Hematopoietic multipotent progenitor cell treated with erythropoietin and hydrocortisone succinate and interleukin-3 and kit ligand, for 8 days (in vitro differentiated cells): ENCODE measurements around the gene EXOC6B.
A peak's percentile ranks its signal among the peaks of the same experiment; 100 is the strongest.

Experiments used
- DNase-seq: peaks from one replicate; pipeline ENCODE4 v3.0.0-alpha.2; 2015

Gene EXOC6B

DNA sequence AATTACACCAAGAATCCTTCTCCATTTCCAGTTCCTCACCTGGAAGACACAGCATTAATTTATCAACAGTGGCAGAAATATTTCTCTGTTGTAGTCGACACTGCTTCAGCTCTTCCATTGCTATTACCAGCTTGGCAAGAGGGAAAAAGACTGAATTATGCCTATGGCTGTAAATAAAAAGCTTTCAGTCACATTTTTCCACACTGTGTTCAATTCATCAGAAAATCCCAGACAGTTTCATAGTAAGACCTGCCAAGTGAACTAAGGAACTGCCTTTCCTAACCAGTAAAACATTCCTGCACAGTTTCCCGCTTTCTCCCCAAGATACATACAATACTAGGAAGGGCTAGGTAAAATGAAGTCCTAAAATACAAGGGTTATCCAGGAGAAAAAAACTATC lies 94.7 kb downstream of the EXOC6B start:
- DNase-seq = no peak

GRCh38 chr2:72727356-72727755 lies 98.5 kb downstream of the EXOC6B start:
- no peak for DNase-seq

DNA sequence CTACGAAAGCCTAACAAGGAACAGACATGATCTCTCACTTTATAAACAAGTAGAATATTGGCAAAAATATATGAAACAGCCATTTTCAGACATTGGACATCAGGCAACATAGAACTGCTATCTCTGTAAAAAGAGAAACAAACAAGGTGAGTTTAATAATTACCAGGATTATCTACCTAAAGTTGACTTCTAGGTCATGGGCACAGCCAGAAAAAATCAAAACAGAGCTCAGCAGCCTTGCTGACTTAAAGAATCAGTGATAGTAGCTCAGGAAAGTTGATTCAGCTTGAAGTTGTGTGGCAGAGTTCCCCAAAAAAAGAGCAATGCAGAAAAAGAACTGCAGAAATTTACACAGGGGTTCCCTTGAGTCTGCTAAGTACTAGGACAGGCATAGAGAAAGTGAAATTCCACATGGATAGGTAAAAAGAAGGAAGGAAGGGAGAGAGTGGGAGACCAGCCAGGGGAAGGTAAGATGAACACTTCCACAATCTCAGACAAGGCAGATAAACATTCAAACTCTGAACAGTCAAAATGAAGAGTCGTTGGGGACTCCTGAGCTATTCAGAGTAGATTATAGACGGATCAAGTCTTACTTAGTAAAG lies 102.0 kb downstream of the EXOC6B start:
- no peak for DNase-seq

DNA sequence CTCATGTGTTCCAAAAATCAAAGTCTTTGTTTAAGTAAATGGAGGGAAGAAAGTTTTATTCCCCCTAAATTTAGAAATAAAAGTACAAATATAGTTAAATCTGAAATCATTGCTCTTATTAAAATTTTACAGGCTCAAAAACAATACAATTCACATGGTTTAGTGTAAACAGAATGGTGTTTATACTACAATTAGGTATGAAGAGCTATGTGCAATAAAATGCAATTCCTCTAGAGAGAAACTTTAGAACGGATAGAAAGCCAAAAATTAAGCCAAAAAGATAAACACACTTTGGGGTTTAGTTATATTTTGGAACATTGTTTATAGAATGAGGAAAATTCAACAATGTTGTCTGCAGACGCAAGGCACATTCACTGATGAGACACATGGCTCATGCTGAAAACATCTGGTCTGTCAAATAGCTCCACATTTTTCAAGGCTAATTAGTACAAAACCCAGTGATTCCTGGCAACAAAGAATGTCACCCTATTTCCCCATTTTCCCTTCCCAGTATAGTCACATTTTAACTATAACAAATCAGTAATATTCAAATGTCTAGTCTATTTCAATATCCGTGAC lies 103.3 kb downstream of the EXOC6B start:
- DNase-seq = no peak

DNA sequence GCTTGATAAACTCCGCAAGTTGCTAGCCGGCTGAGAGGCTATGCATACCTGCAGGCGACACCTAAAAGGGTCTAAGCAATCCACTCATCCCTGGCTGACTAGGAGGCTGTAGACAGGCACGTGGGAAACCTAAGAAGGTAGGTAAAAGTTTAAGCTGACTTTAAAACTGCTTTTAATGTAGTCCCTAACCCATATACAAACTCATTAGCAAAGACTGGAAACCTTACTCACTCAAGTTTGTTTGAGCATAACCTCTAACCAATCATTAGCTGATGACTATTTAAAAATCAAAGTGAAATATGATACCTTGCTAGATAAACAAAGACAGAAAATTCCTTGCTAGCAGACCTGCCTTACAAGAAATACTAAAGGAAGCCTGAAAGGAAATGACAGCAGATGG lies 106.4 kb downstream of the EXOC6B start:
- no peak for DNase-seq

- no peak for DNase-seq
These were observed 107.0 kb downstream of the EXOC6B start for GRCh38 chr2:72718876-72719275.

GRCh38 chr2:72716601-72717000 lies 109.2 kb downstream of the EXOC6B start:
- DNase-seq = no peak

DNA sequence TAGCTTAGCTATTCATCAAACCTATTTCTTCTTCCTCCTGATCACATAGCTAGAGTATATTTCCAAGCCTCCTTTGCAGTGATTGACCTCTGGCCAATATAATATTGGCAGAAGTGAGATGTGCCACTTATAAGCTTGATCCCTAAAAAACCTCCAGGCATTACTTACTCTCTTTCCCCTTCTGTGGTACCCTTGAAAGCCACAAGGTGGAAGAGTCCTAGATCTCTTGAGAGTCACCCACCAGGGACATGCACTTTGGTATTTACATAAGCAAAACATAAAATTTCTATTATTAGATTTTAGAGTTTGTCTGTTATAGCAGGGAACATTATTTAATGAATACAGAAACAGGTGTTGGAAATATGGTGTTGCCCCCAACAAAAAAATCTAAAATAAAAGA lies 112.0 kb downstream of the EXOC6B start:
- DNase-seq = no peak

DNA sequence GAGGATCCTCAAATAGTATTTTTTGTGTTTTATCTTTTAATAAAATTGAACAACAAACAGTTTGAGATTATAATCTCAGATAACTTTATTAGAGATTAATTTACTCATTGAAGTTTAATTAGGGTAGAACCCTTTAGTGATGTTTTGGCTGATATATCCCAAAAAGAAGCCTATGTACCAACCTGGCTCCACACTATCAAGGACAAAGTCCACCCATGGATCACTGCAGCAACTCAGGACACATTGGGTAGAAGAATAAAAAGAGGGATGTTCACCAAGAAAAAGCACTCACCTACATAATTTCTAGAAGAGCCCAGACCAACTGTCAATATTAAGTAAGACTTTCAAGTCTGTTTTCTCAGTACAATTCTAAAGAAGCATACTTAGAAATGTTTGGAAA lies 112.9 kb downstream of the EXOC6B start:
- DNase-seq = no peak

GRCh38 chr2:72712304-72712703 lies 113.5 kb downstream of the EXOC6B start:
- no peak for DNase-seq

DNA sequence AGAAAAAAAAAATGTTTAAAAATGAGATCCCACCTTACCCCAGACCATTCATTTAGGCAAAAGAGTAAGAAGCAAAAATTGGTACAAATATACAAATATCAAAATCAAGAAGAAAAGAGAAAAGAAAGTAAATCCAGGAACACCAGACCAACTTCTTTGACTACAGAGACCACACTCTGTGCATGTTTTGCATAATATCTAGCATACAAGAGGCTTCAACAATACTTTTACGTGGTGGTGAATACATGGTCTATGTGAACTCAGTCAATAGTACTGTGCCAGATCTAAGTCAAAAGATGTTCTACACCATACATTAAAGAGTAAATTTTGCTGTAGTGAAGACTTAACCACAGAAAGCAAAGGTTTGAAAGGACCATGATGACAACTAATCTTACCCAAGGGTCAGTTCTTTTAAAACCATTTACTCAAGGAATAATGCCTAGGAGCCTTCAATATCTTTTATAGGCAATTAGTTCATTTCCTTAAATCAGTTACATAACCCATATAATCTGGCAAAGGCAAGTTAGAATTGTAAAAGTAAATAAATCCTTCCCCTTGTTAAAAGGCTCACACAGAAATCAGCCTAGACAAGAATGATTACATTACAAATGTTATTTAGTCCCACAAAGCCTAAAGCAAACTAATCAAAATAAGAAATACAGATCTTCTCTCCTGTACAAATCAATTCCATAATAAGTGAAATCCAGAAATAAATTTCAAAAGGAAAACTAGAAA lies 115.2 kb downstream of the EXOC6B start:
- DNase-seq = no peak

DNA sequence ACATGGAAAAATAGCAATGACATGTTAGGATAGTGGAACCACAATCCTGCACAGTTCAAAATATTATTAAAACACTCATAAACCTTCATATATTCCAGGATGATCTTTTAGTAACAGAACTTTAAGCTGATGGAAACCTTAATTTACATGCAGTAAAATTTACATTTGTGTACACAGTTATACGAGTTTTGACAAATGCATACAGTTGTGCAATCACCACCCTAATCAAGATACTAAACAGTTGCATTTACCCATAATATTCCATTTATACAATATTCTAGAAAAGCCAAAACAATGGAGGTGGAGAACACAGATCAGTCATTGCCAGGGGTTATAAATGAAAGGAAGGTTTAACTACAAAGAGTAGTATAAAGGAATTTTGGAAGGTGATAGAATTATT lies 117.6 kb downstream of the EXOC6B start:
- DNase-seq = no peak

DNA sequence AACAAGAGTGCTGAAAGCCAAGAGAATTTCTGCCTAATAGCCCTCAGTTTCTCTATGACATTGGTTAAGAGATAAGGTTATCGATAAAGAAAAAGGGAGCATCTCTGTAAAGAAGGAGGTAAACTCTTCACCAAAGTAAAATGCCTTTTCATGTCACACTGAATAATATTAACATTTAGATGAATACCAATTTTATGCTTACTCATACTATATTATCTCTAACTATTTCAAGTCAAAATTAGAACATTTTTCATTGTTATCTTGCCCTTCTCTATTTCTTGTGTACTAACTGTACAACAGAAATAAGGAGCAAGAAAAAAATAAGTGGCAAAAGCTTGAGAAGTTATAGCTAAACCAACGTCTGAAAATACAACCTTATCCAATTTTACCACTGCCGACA lies 127.5 kb downstream of the EXOC6B start:
- no peak for DNase-seq

DNA sequence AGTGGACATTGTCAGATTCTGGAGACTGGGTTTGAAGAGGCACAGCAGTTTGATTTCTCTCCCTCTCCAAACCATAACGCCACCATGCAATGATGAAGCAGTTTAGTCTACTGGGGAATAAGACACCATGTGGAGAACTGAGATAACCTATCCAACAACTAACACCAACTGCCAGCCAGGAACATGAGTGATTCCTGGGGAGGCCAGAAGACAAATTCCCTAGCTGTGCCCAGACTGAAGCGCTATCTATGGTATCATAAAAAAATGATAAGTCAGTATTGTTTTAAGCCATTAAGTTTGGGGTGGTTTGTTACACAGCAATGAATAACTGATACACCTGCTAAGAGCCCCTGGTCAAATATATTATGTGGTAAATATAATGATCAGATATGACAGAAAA lies 129.3 kb downstream of the EXOC6B start:
- DNase-seq = peak; percentile 10

GRCh38 chr2:72695676-72696075 lies 130.2 kb downstream of the EXOC6B start:
- no peak for DNase-seq

GRCh38 chr2:72694715-72695496 lies 130.9 kb downstream of the EXOC6B start:
- DNase-seq = no peak

DNA sequence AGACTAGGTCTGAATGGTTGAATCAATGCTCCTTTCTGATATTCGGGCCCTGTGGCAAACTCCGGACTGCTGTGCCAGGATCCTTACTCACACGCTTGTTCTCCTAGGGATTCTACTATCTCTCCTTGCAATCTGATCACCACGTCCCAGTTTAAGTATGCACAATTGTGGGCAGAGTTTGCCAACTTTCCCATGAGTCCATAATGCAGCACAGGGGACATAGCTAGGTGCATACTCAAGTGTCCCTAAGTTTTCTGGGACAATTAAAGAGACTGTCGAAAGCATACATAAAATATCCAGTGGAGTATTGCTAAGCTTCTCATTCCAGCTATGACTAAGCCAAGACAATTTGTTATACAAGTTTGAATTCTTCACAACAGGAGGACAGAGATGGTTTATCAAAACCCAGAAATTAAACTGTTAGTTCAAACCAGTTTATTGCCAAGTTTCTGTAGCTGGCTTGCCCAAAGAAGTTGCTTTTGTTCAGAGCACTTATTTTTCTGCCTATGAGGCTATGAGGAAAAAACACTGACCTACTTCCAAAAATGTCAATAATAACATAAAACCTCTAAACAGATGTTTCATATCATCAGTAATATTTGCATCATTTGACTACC lies 136.1 kb downstream of the EXOC6B start:
- no peak for DNase-seq

DNA sequence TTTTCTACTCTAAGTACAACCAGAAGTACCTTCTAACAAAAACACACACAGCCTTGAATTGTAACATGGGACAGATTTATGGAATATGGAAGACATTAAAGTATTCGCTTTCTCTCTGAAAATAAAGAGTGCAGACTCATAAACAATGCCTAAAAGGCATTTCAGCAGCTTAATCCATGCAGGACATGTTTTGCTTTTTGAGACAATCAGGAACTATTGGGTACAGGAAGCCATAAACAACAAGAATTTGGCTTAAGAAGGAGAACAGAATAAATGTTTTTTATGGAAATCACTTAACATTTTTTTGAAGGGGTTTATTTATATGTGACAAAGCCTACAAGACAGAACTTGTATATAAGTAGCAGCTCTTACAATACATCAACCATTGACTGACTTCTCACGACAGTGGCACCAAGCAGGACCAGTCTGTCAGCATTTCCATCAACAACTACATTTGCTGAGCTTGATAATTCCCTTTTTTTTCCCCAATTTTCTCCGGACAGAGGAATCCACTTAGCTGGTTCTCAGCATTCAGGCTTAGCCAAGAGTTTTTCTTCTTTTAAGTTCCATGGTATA lies 140.1 kb downstream of the EXOC6B start:
- no peak for DNase-seq

DNA sequence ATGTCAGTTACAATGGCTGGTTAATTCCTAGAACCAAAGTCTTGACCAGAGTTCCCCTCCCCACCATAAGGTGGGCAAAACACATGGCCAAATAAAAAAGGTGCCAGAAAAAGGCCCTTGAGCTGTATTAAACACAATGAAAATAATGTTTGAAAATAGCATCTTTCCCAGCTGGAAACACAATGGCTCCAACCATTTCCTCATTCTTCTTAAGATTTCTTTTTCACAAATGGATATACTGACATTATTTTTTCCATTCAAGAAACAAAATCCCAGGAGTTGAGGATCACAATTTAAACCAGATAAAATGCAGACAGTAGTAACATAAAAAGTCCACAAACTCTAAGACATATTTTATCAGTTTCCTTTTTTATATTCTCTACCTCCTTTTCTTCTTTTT lies 143.8 kb downstream of the EXOC6B start:
- no peak for DNase-seq

- no peak for DNase-seq
These were observed 144.5 kb downstream of the EXOC6B start for GRCh38 chr2:72681016-72681995.

GRCh38 chr2:72678024-72678423 lies 147.8 kb downstream of the EXOC6B start:
- DNase-seq = no peak
